ENCODE results near the gene JUNB. TPM values are rescaled to one million over a fixed set of nuclear protein-coding genes. Genes with fewer than 3 reads are reported as not detected.

Gene JUNB
- total and polyA plus RNA-seq, 2 of the 8 experiments (the other 6 are each of a cell fraction or from before 2014, with no cell fraction given): 7.4 to 10.0 TPM

DNA sequence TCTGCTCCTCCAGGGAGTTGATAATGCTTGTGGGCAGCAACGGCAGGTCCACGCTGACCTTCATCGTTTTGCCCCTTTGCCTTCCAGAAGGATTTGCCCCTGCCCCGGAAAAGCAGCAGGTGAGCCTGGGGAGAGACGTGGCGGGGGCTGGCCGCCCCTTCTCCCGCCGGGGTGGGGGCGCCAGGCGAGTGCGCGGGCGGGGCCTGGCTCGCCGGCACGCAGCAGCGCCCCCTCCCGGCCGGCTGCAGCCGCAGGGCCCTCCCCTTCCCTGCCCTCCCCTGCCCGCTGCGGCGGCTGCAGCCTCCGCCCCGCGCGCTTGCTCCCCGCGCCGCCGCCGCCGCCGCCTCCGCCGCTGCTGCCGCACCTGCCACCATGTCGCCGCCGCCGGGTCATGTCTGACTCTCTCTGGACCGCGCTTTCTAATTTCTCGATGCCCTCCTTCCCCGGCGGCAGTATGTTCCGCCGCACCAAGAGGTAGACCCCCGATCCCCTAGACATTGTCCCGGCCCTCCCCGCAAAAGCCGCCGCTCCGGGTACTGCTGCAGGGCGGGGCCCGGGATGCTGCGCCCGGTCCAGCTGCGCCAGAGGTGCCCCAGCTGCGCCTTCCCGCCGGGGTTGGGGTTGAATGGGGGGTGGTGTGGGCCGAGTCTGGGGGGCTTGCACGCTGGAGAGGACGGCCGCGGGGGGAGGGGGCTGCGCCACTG lies 47.0 kb downstream of the JUNB start, which contains the start of gene MAST1:
TSS of gene MAST1 (plus strand) at position 334 of the 704 bp plus-strand sequence. CDS start at position 392, 58 bp downstream.
- peak within 1 kb of the TSS; percentile 81 for H4K8ac ChIP-seq (ENCODE audit: extremely low read depth, insufficient read depth, low read length)
- peak within 1 kb of the TSS; percentile 73 to 75 for H3K4me2 ChIP-seq (ENCODE audit: insufficient read depth in 1 of 2, low read depth in 2 of 2, low read length in 2 of 2)
- H2BK5ac ChIP-seq (ENCODE audit: low read depth, low read length): no peak within 1 kb of the TSS
- peak within 1 kb of the TSS; percentile 77; the same call in 1 of the 2 replicates for H2BK12ac ChIP-seq (ENCODE audit: low read depth, low read length)
- TF ChIP-seq TBP (IDR thresholded peaks at IDR 0.05; ENCODE audit: low read depth, low read length) (no peak), PHF8 (conservative IDR thresholded peaks at IDR 0.05; ENCODE audit: low read depth, low read length) (0 out of 2 replicates have a peak, but pooled peaks have one; percentile 36), POLR2AphosphoS5 (IDR thresholded peaks at IDR 0.05; ENCODE audit: low read depth, low read length) (no peak), CREB1 (IDR thresholded peaks at IDR 0.05) (0 out of 2 replicates have a peak, but pooled peaks have one; percentile 8), ASH2L (IDR thresholded peaks at IDR 0.05; ENCODE audit: low read length) (peak; percentile 53), KDM4A (IDR thresholded peaks at IDR 0.05; ENCODE audit: low read depth, low read length, severe bottlenecking) (peak; percentile 86), NRF1 (IDR thresholded peaks at IDR 0.05; ENCODE audit: low read depth, low read length) (no peak)
- TF ChIP-seq, protein P1, sequence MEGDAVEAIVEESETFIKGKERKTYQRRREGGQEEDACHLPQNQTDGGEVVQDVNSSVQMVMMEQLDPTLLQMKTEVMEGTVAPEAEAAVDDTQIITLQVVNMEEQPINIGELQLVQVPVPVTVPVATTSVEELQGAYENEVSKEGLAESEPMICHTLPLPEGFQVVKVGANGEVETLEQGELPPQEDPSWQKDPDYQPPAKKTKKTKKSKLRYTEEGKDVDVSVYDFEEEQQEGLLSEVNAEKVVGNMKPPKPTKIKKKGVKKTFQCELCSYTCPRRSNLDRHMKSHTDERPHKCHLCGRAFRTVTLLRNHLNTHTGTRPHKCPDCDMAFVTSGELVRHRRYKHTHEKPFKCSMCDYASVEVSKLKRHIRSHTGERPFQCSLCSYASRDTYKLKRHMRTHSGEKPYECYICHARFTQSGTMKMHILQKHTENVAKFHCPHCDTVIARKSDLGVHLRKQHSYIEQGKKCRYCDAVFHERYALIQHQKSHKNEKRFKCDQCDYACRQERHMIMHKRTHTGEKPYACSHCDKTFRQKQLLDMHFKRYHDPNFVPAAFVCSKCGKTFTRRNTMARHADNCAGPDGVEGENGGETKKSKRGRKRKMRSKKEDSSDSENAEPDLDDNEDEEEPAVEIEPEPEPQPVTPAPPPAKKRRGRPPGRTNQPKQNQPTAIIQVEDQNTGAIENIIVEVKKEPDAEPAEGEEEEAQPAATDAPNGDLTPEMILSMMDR (IDR thresholded peaks at IDR 0.05; ENCODE audit: control extremely low read depth in 1 of 3, insufficient read depth in 1 of 3, low read depth in 1 of 3, low read length in 3 of 3): peak; percentile 63 to 89 (median 69)
- no peaks in the 10 kb centered on the region for H3K9me3 ChIP-seq (ENCODE audit: insufficient read depth in 2 of 2, low read depth in 1 of 2, low read length in 1 of 2)
- peaks cover 0 to 9% of the 10 kb centered on the region in 2 experiments; a peak in 2 of 4 replicates for H3K79me2 ChIP-seq (ENCODE audit: control insufficient read depth in 1 of 2, insufficient read depth in 2 of 2, low read length in 2 of 2)
- H3K4me3 ChIP-seq (ENCODE audit: extremely low read depth in 1 of 4, insufficient read depth in 2 of 4, low read depth in 3 of 4, low read length in 4 of 4): peak within 1 kb of the TSS; percentile 59 to 92 (median 62)
- POLR2A ChIA-PET (ENCODE audit: partially characterized antibody): interaction anchor here (0.6 to 1.3 kb wide), 2 partner anchors 24 to 74 kb away, joined by 3 to 4 read pairs; no protein-coding TSS in a partner anchor
- H3K4ac ChIP-seq (replicated peaks; ENCODE audit: insufficient read length, low read depth, low read length): no peak within 1 kb of the TSS
- H2BK15ac ChIP-seq (ENCODE audit: low read length): 0 out of 2 replicates have a peak within 1 kb of the TSS, but pooled peaks have one; percentile 6
- H3K27me3 ChIP-seq (replicated peaks in 1 of 4; ENCODE audit: control insufficient read depth in 3 of 4, extremely low read depth in 1 of 4, insufficient read depth in 3 of 4, low read length in 3 of 4): peaks cover 0 to 13% (median 9%) of the 10 kb centered on the region in 4 experiments; a peak in 5 of 7 replicates
- H3K56ac ChIP-seq (replicated peaks; ENCODE audit: insufficient read length, low read depth, low read length): no peak within 1 kb of the TSS
- CTCF ChIA-PET (ENCODE audit: partially characterized antibody): interaction anchor here (0.9 to 1.5 kb wide), 4 partner anchors 9 to 65 kb away, joined by 3 to 13 read pairs (median 5); no protein-coding TSS in a partner anchor
- 2% methylated on average over 26 of the region's 69 CpGs; no CpG with 5 or more reads in 1 of the 2 experiments for WGBS, 2 experiments (ENCODE audit: extremely low coverage in 1 of 2, insufficient coverage in 1 of 2, insufficient read length in 1 of 2, insufficient replicate concordance in 2 of 2, low coverage in 1 of 2, low lambda C conversion rate in 2 of 2, missing lambda C conversion rate in 1 of 2)
- H3K9ac ChIP-seq (replicated peaks in 1 of 4; ENCODE audit: extremely low read depth in 1 of 4, low read depth in 3 of 4, low read length in 3 of 4): peak within 1 kb of the TSS in 2 of 4 experiments; percentile 35 to 44; a peak in 4 of 7 replicates
- no peak within 1 kb of the TSS for H3K27ac ChIP-seq (ENCODE audit: low read depth, low read length)
- peak within 1 kb of the TSS; percentile 47; the same call in 1 of the 2 replicates for H2AK5ac ChIP-seq (ENCODE audit: low read depth, low read length)
- no peak within 1 kb of the TSS for H2BK120ac ChIP-seq (replicated peaks; ENCODE audit: low read depth, low read length)
- peaks cover 26% of the 10 kb centered on the region for H3K23me2 ChIP-seq (ENCODE audit: low read depth, low read length)
- no peak within 1 kb of the TSS for H4K5ac ChIP-seq (ENCODE audit: insufficient read length, low read depth, low read length)
- no peak within 1 kb of the TSS for H4K91ac ChIP-seq (replicated peaks; ENCODE audit: insufficient read length, low read length)
- H3K4me1 ChIP-seq (replicated peaks in 1 of 4; ENCODE audit: control insufficient read depth in 3 of 4, insufficient read depth in 4 of 4, low read length in 3 of 4): peaks cover 8 to 43% (median 19%) of the 10 kb centered on the region in 4 experiments
- peaks cover 11% of the 10 kb centered on the region for H3K79me1 ChIP-seq (ENCODE audit: low read depth, low read length)
- H4K20me1 ChIP-seq (replicated peaks in 1 of 2; ENCODE audit: control insufficient read depth in 1 of 2, insufficient read depth in 2 of 2, low read length in 2 of 2): peaks cover 8 to 21% of the 10 kb centered on the region in 2 experiments
- H3K23ac ChIP-seq (ENCODE audit: insufficient read length): no peak within 1 kb of the TSS
- FAIRE-seq (no peak), DNase-seq (ENCODE audit: low read depth in 1 of 2, low spot score in 2 of 2) (peak in 1 of 2 experiments; percentile 86)
- H2AFZ ChIP-seq (ENCODE audit: low read length): no peak within 1 kb of the TSS
- H3K18ac ChIP-seq (ENCODE audit: extremely low read depth, low read length): peak within 1 kb of the TSS; percentile 62
- H3K36me3 ChIP-seq (ENCODE audit: control insufficient read depth in 2 of 4, insufficient read depth in 4 of 4, low read length in 3 of 4): peaks cover 0 to 3% (median 0%) of the 10 kb centered on the region in 4 experiments; a peak in 1 of 8 replicates
- H2BK20ac ChIP-seq (ENCODE audit: low read length): 0 out of 2 replicates have a peak within 1 kb of the TSS, but pooled peaks have one; percentile 3
- H3K14ac ChIP-seq (ENCODE audit: insufficient read length): no peak within 1 kb of the TSS
